Measurements from ENCODE around the gene PFDN6. TPM values are rescaled to one million over a fixed set of nuclear protein-coding genes. Genes with fewer than 3 reads are reported as not detected.
A peak's percentile ranks its signal among the peaks of the same experiment; 100 is the strongest.

Gene PFDN6
- polyA plus RNA-seq, 1 of the 3 experiments (the other 2 are of a cell fraction) = 182 TPM

DNA sequence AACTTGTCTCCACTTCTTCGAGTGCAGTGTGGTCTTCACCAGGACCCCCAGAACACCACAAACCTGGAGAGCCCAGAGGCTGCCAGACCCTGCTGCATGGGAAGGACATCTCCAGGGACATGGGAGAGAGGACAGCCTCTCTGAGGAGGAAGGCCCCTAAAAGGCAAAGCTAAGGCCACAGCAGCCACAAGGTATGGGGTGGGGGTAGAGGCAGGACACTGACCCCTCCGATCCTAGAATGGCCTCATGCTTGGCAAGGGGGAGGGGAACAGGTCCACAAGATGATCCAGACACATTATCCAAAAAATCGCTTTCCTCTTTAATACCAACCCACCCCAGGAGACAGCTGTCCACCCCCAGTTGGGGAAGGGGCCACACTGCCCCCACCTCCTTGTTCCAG lies 10.6 kb upstream of the PFDN6 start:
- TF ChIP-seq NFIC (IDR thresholded peaks at IDR 0.05; ENCODE audit: borderline replicate concordance) (no peak), USF2 (IDR thresholded peaks at IDR 0.05; ENCODE audit: borderline replicate concordance, low read depth, low read length) (no peak), FOXJ3 (CRISPR knock-in tag; IDR thresholded peaks at IDR 0.05) (no peak), SMC3 (IDR thresholded peaks at IDR 0.05; ENCODE audit: low read depth, low read length) (no peak), GABPA (IDR thresholded peaks at IDR 0.05; ENCODE audit: low read depth) (no peak), ZBTB33 (IDR thresholded peaks at IDR 0.05; ENCODE audit: borderline replicate concordance, low read depth) (no peak), EP300 (IDR thresholded peaks at IDR 0.05; ENCODE audit: borderline replicate concordance in 1 of 2, low read depth in 1 of 2, low read length in 1 of 2) (no peak), FOSL2 (IDR thresholded peaks at IDR 0.05; ENCODE audit: borderline replicate concordance, low read depth) (no peak), GATA2 (CRISPR knock-in tag; IDR thresholded peaks at IDR 0.05) (no peak), POLR2AphosphoS5 (IDR thresholded peaks at IDR 0.05; ENCODE audit: low read depth, low read length) (no peak), RAD21 (IDR thresholded peaks at IDR 0.05; ENCODE audit: low read length) (no peak), CHD2 (IDR thresholded peaks at IDR 0.05; ENCODE audit: low read length, partially characterized antibody) (no peak)
- TF ChIP-seq, protein P1, sequence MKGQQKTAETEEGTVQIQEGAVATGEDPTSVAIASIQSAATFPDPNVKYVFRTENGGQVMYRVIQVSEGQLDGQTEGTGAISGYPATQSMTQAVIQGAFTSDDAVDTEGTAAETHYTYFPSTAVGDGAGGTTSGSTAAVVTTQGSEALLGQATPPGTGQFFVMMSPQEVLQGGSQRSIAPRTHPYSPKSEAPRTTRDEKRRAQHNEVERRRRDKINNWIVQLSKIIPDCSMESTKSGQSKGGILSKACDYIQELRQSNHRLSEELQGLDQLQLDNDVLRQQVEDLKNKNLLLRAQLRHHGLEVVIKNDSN (IDR thresholded peaks at IDR 0.05; ENCODE audit: borderline replicate concordance, low read depth) = no peak
- TF ChIP-seq, protein P2, sequence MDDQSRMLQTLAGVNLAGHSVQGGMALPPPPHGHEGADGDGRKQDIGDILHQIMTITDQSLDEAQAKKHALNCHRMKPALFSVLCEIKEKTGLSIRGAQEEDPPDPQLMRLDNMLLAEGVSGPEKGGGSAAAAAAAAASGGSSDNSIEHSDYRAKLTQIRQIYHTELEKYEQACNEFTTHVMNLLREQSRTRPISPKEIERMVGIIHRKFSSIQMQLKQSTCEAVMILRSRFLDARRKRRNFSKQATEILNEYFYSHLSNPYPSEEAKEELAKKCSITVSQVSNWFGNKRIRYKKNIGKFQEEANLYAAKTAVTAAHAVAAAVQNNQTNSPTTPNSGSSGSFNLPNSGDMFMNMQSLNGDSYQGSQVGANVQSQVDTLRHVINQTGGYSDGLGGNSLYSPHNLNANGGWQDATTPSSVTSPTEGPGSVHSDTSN (IDR thresholded peaks at IDR 0.05) = no peak
- TF ChIP-seq, protein P3, sequence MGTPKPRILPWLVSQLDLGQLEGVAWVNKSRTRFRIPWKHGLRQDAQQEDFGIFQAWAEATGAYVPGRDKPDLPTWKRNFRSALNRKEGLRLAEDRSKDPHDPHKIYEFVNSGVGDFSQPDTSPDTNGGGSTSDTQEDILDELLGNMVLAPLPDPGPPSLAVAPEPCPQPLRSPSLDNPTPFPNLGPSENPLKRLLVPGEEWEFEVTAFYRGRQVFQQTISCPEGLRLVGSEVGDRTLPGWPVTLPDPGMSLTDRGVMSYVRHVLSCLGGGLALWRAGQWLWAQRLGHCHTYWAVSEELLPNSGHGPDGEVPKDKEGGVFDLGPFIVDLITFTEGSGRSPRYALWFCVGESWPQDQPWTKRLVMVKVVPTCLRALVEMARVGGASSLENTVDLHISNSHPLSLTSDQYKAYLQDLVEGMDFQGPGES (IDR thresholded peaks at IDR 0.05; ENCODE audit: low read depth, low read length) = no peak
- WGBS (ENCODE audit: low lambda C conversion rate) = 87% methylated on average over 3 of the region's 3 CpGs
- Histone ChIP-seq H3K4me1 (ENCODE audit: control insufficient read depth in 1 of 2, insufficient read depth in 2 of 2, low read depth in 1 of 2, low read length in 1 of 2) (peaks cover 25 to 33% of the 10 kb centered on the region in 2 experiments; a peak in 3 of 4 replicates), H3K27me3 (ENCODE audit: insufficient read depth) (no peaks in the 10 kb centered on the region), H3K36me3 (replicated peaks in 1 of 2; ENCODE audit: control insufficient read depth in 1 of 2, insufficient read depth in 2 of 2, low read length in 1 of 2) (peaks cover 32 to 59% of the 10 kb centered on the region in 2 experiments), H4K20me1 (ENCODE audit: insufficient read depth) (peaks cover 31% of the 10 kb centered on the region), H3K79me2 (ENCODE audit: insufficient read depth) (peaks cover 28% of the 10 kb centered on the region), H3F3A (replicated peaks; ENCODE audit: insufficient read depth) (peaks cover 65% of the 10 kb centered on the region), H3K4me2 (no peak overlapping the region), H3K9me3 (no peaks in the 10 kb centered on the region), H3K9me2 (no peaks in the 10 kb centered on the region), H3K27ac (ENCODE audit: low read depth in 2 of 2, low read length in 1 of 2) (0 out of 4 replicates have a peak overlapping the region, but pooled peaks of 1 of the 2 experiments have one; percentile 4), H3K4me3 (ENCODE audit: low read depth in 2 of 2, low read length in 1 of 2) (no peak overlapping the region), H2AFZ (ENCODE audit: low read depth) (no peak overlapping the region), H3K9ac (no peak overlapping the region)
- no peak for DNase-seq
- ChIA-PET CTCF (interaction anchor here (1.2 to 4.9 kb wide), 6 partner anchors 11 to 128 kb away, joined by 3 to 49 read pairs (median 16); partner anchors contain the start of genes PFDN6, RGL2 and WDR46), POLR2A (interaction anchor here (1.3 to 2.6 kb wide), 5 partner anchors 11 to 39 kb away, joined by 4 to 58 read pairs (median 8); partner anchors contain the start of genes PFDN6, WDR46 and ZBTB22)

Data from SK-N-SH (cell line).